Spleen (tissue), 11 donors: ENCODE measurements around the gene RO60. TPM values are rescaled to one million over a fixed set of nuclear protein-coding genes. Genes with fewer than 3 reads are reported as not detected.

Experiments
- DNase-seq: peaks from one replicate; pipeline ENCODE4 v3.0.0-alpha.2; 2020
- H3K27ac ChIP-seq, 8 donors: fragments of 200-600 bp; sonication (generic) in 7 of 8; 1 replicate in 4 of 8; 2 replicates in 4 of 8; pipeline versions ENCODE4 v1.5.0 to v1.8.0; 2016 to 2021; ENCODE audit warnings: inconsistent platforms in 4 of 8, mild to moderate bottlenecking in 4 of 8, moderate library complexity in 1 of 8
- H3K27me3 ChIP-seq, 7 donors: fragments of 200-600 bp; sonication (generic) in 6 of 7; replicated peaks in 1 of 7; 1 replicate in 4 of 7; 2 replicates in 3 of 7; pipeline versions ENCODE4 v1.5.0 to v1.8.0; 2016 to 2021; ENCODE audit warnings: inconsistent platforms in 3 of 7, mild to moderate bottlenecking in 1 of 7
- H3K36me3 ChIP-seq, 6 donors: fragments of 200-600 bp; sonication (generic) in 5 of 6; 1 replicate in 4 of 6; 2 replicates in 2 of 6; pipeline versions ENCODE4 v1.5.0 to v1.8.0; 2016 to 2021; ENCODE audit warnings: inconsistent platforms in 2 of 6
- H3K4me1 ChIP-seq, 6 donors: fragments of 200-600 bp; sonication (generic) in 5 of 6; 1 replicate in 3 of 6; 2 replicates in 3 of 6; pipeline versions ENCODE4 v1.5.0 to v1.8.0; 2016 to 2021; ENCODE audit warnings: inconsistent platforms in 3 of 6
- H3K4me3 ChIP-seq, 8 donors: fragments of 200-600 bp; sonication (generic) in 7 of 8; 1 replicate in 4 of 8; 2 replicates in 4 of 8; pipeline versions ENCODE4 v1.5.0 to v1.8.0; 2016 to 2021; ENCODE audit warnings: inconsistent platforms in 4 of 8, mild to moderate bottlenecking in 4 of 8, moderate library complexity in 2 of 8
- H3K9me3 ChIP-seq, 8 donors: fragments of 200-600 bp; sonication (generic) in 7 of 8; 1 replicate in 4 of 8; 2 replicates in 4 of 8; pipeline versions ENCODE4 v1.5.0 to v1.8.0; 2016 to 2021; ENCODE audit warnings: inconsistent platforms in 4 of 8
- POLR2A ChIP-seq, 3 donors: fragments of 450-650 bp; IDR thresholded peaks; one replicate each; pipeline ENCODE4 v1.5.1; 2017; ENCODE audit warnings: antibody characterized with exemption in 3 of 3, mild to moderate bottlenecking in 1 of 3
- POLR2AphosphoS5 ChIP-seq, 3 donors: sonication (generic); formaldehyde crosslinking; IDR thresholded peaks; one replicate each; pipeline ENCODE4 v1.5.1; 2017; ENCODE audit warnings: antibody characterized with exemption in 3 of 3
- WGBS, 5 donors: extraction: QIAGEN DNeasy Blood & Tissue Kit in 3 of 5; methylation state at CpG; one replicate each; pipeline versions ENCODE4 v1.1.5 to v1.1.7; 2013 to 2018; 5-methylcytosine and 5-hydroxymethylcytosine counted together
- intact Hi-C: fragments of 100-400 bp; cut with DNase I; formaldehyde crosslinking; loops from one replicate; pipeline ENCODE4 v1.15.0; 2023; ENCODE audit warnings: low total_unique reads
- polyA plus RNA-seq, 3 donors: library from polyadenylated mRNA; stranded (reverse); fragments of 200-250 nt; gene quantifications; one replicate each; pipeline ENCODE4 v1.2.1, GENCODE V29; 2013
- total RNA-seq, 7 donors: library from RNA; depleted of rRNA in 3 of 7; stranded (reverse); fragments of >200 nt in 3 of 7; fragmentation: NEBNext Ultra II Directional in 4 of 7; extraction: Animal tissue kit (Norgen Biotek cat#: 25700) in 4 of 7; gene quantifications; one replicate each; pipeline versions ENCODE4 v1.1.0 to v1.2.1, GENCODE V29; 2016 to 2021
- TF ChIP-seq, protein P1 (sequence below), 11 experiments: fragments of 200-600 bp in 7 of 11; fragments of 450-650 bp in 4 of 11; sonication (generic) in 4 of 11; IDR thresholded peaks in 8 of 11; conservative IDR thresholded peaks in 3 of 11; 1 replicate in 7 of 11; 2 replicates in 4 of 11; pipeline versions ENCODE4 v1.4.0 to v1.8.0; 2016 to 2021; ENCODE audit warnings: antibody characterized with exemption in 11 of 11, inconsistent platforms in 4 of 11, mild to moderate bottlenecking in 1 of 11
- donor health status: healthy with polysubstance abuse.
- donor health status: DM: no; HTN: no; CAD: no; lungs with moderate emphysema.
- donor health status: DM: no; HTN: no; CAD: no.
- donor health status: Bipolar disorder and iron deficiency.
- donor health status: healthy.
- donor health status: DM: no; HTN: no; CAD: no.
- donor health status: DM: yes; HTN: yes; CAD: no.

The RO60 gene
- total and polyA plus RNA-seq, 10 donors, result 4.7 to 87.1 (median 73.0) TPM

DNA sequence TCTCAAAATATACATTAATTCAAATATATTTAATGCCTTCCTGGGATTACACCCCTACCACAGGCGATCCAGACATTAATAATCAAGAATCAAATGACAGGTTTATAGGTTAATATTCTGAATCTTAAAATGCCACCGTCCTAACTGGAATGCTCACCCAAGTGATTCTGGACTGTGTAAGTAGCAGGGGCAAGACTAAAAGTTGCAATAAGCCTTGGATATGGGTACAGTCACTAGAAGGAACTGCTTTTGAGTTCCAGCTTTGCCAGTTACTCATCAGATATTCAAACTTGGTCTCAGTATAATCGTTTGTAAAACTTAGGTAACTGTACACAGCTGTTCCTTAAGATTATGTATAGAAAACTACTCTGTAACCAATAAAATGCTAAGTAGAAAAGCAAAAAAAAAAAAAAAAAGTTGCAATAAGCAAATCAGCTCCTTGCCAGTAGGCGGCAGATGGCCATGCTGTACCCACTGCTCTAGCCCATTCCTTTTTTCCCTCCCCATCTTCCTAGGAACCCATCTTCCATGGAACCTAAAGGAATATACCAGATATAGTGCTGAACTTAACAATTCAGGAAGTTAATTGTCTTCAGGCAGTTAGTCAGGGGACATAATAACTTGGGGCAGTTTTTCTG lies 10.5 kb downstream of the RO60 start:
- H3K36me3 ChIP-seq, result peaks cover 0 to 14% (median 6%) of the 10 kb centered on the region in 6 donors
- intact Hi-C loops, result loop anchor here (10.0 kb wide), 1 partner anchor 55 kb away; the partner anchor contains the start of gene CDC73
- H3K4me3 ChIP-seq, result no peak overlapping the region
- 79 to 88% (median 80%) methylated on average over 4 of the region's 4 CpGs for WGBS, 5 donors
- peaks cover 14 to 53% (median 18%) of the 10 kb centered on the region in 6 donors for H3K4me1 ChIP-seq
- DNase-seq, result no peak
- no peaks in the 10 kb centered on the region for H3K27me3 ChIP-seq
- H3K27ac ChIP-seq, result peak overlapping the region in 6 of 8 donors; percentile 10 to 69 (median 52)
- H3K9me3 ChIP-seq, result no peaks in the 10 kb centered on the region
- TF ChIP-seq POLR2A (IDR thresholded peaks at IDR 0.05) (no peak), POLR2AphosphoS5 (IDR thresholded peaks at IDR 0.05) (no peak)
- TF ChIP-seq, protein P1, sequence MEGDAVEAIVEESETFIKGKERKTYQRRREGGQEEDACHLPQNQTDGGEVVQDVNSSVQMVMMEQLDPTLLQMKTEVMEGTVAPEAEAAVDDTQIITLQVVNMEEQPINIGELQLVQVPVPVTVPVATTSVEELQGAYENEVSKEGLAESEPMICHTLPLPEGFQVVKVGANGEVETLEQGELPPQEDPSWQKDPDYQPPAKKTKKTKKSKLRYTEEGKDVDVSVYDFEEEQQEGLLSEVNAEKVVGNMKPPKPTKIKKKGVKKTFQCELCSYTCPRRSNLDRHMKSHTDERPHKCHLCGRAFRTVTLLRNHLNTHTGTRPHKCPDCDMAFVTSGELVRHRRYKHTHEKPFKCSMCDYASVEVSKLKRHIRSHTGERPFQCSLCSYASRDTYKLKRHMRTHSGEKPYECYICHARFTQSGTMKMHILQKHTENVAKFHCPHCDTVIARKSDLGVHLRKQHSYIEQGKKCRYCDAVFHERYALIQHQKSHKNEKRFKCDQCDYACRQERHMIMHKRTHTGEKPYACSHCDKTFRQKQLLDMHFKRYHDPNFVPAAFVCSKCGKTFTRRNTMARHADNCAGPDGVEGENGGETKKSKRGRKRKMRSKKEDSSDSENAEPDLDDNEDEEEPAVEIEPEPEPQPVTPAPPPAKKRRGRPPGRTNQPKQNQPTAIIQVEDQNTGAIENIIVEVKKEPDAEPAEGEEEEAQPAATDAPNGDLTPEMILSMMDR (IDR thresholded peaks at IDR 0.05 in 8 of 11, conservative IDR thresholded peaks at IDR 0.05 in 3 of 11), result peak in 1 of 11 experiments; percentile 18

DNA sequence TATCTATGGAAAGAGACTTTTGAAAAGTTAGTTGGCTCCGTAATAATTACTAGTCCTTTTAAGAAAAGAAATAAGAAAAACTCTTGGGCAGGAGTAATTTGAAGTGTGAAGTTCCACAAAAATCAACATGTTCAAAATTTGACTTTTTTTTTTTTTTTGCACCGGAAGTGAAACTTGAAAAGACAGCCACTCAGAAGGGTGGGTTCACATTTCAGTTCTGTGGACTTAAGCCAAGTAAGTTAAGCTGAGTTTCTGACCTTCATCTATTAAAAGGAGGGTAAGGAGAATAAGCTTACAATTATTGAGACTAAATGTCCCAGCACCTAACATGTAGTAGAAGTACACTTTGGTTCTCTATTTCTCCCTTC lies 11.0 kb downstream of the RO60 start:
- Histone ChIP-seq H3K36me3 (peaks cover 0 to 14% (median 6%) of the 10 kb centered on the region in 6 donors), H3K27ac (peak overlapping the region in 7 of 8 donors; percentile 10 to 69 (median 45)), H3K4me1 (peaks cover 14 to 48% (median 18%) of the 10 kb centered on the region in 6 donors), H3K27me3 (no peaks in the 10 kb centered on the region), H3K4me3 (no peak overlapping the region), H3K9me3 (no peaks in the 10 kb centered on the region)
- TF ChIP-seq, protein P1 (IDR thresholded peaks at IDR 0.05 in 8 of 11, conservative IDR thresholded peaks at IDR 0.05 in 3 of 11), result no peak
- TF ChIP-seq POLR2AphosphoS5 (IDR thresholded peaks at IDR 0.05) (no peak), POLR2A (IDR thresholded peaks at IDR 0.05) (no peak)
- intact Hi-C loops, result no loop called here
- DNase-seq, result no peak
- WGBS, 5 donors, result 50 to 69% (median 56%) methylated on average over 2 of the region's 2 CpGs

DNA sequence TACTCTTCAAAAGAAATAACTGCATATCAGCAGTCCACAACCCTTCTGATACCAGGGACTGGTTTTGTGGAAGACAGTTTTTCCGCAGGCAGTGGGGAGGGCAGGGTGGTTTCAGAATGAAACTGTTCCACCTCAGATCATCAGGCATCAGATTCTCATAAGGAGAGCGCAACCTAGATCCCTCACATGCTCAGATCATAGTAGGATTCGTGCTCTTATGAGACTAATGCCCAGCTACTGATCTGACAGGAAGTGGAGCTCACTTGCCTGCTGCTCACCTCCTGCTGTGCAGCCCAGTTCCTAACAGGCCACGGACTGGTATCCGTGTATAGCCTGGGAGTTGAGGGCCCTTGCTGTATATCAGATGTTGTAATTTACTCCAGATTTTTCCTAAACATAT lies 11.5 kb downstream of the RO60 start:
- H3K36me3 ChIP-seq, result peaks cover 0 to 14% (median 6%) of the 10 kb centered on the region in 6 donors
- TF ChIP-seq, protein P1 (IDR thresholded peaks at IDR 0.05 in 8 of 11, conservative IDR thresholded peaks at IDR 0.05 in 3 of 11), result no peak
- peak in 1 of 3 donors; percentile 11 for TF ChIP-seq POLR2AphosphoS5 (IDR thresholded peaks at IDR 0.05)
- TF ChIP-seq POLR2A (IDR thresholded peaks at IDR 0.05), result no peak
- no peaks in the 10 kb centered on the region for H3K27me3 ChIP-seq
- WGBS, 5 donors, result 49 to 73% (median 60%) methylated on average over 5 of the region's 5 CpGs
- no peaks in the 10 kb centered on the region for H3K9me3 ChIP-seq
- DNase-seq, result no peak
- intact Hi-C loops, result no loop called here
- peak overlapping the region in 7 of 8 donors; percentile 10 to 69 (median 45) for H3K27ac ChIP-seq
- H3K4me1 ChIP-seq, result peaks cover 14 to 42% (median 18%) of the 10 kb centered on the region in 6 donors
- H3K4me3 ChIP-seq, result no peak overlapping the region

DNA sequence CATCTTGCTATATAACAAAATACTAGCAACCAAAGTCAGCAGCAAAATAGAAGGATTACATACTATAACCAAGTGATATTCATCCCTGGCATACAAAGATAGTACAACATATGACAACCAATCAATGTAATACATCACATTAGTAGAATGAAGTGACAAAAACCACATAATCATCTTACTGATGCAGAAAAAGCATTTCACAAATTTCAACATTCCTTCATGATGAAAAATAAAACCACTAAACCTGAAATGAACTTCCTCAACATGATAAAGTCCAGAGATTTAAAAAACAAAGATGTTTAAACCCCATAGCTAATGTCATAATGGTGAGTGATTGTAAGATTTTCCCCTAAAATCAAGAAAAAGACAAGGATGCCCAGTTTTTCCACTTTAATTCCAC lies 18.6 kb downstream of the RO60 start:
- Histone ChIP-seq H3K9me3 (no peaks in the 10 kb centered on the region), H3K36me3 (peaks cover 0 to 74% (median 51%) of the 10 kb centered on the region in 6 donors), H3K27ac (no peak overlapping the region), H3K4me1 (no peaks in the 10 kb centered on the region), H3K4me3 (no peak overlapping the region), H3K27me3 (no peaks in the 10 kb centered on the region)
- TF ChIP-seq POLR2AphosphoS5 (IDR thresholded peaks at IDR 0.05) (no peak), POLR2A (IDR thresholded peaks at IDR 0.05) (no peak)
- TF ChIP-seq, protein P1 (IDR thresholded peaks at IDR 0.05 in 8 of 11, conservative IDR thresholded peaks at IDR 0.05 in 3 of 11), result no peak
- no peak for DNase-seq
- intact Hi-C loops, result no loop called here
